Smooth muscle cell (in vitro differentiated cells): ENCODE data around the gene MIGA1. TPM values are rescaled to one million over a fixed set of nuclear protein-coding genes. Genes with fewer than 3 reads are reported as not detected.

ENCODE experiments used
- DNase-seq: peaks from one replicate; lab custom pipeline; 2025; ENCODE audit not compliant: unreplicated experiment; lab: John Stamatoyannopoulos, UW
- H2AFZ ChIP-seq: fragments of 200-600 bp; sonication (generic); 2 replicates; pipeline ENCODE4 v1.6.0; 2016; ENCODE audit warnings: antibody characterized with exemption, low read depth, mild to moderate bottlenecking
- H3F3A ChIP-seq: fragments of 200-600 bp; sonication (generic); 2 replicates; pipeline ENCODE4 v1.6.0; 2017; ENCODE audit warnings: antibody characterized with exemption, low read depth
- H3K27ac ChIP-seq: fragments of 200-600 bp; sonication (generic); 2 replicates; pipeline ENCODE4 v1.5.1; 2016; ENCODE audit warnings: low read depth, mild to moderate bottlenecking
- H3K27me3 ChIP-seq: fragments of 200-600 bp; sonication (generic); 2 replicates; pipeline ENCODE4 v1.6.1; 2016; ENCODE audit warnings: low read depth, mild to moderate bottlenecking
- H3K36me3 ChIP-seq: fragments of 200-600 bp; sonication (generic); 2 replicates; pipeline ENCODE4 v1.5.1; 2016; ENCODE audit warnings: low read depth
- H3K4me1 ChIP-seq: fragments of 200-600 bp; sonication (generic); 2 replicates; pipeline ENCODE4 v1.5.1; 2016; ENCODE audit warnings: low read depth
- H3K4me2 ChIP-seq: fragments of 200-600 bp; sonication (generic); 2 replicates; pipeline ENCODE4 v1.6.0; 2016; ENCODE audit warnings: mild to moderate bottlenecking
- H3K4me3 ChIP-seq: fragments of 200-600 bp; sonication (generic); 2 replicates; pipeline ENCODE4 v1.5.1; 2016; ENCODE audit warnings: mild to moderate bottlenecking
- H3K79me2 ChIP-seq: fragments of 200-600 bp; sonication (generic); 2 replicates; pipeline ENCODE4 v1.6.0; 2016; ENCODE audit warnings: low read depth, mild to moderate bottlenecking
- H3K9ac ChIP-seq: fragments of 200-600 bp; sonication (generic); 2 replicates; pipeline ENCODE4 v1.6.0; 2016; ENCODE audit warnings: low read depth
- H3K9me3 ChIP-seq: fragments of 200-600 bp; sonication (generic); replicated peaks from 2 replicates; pipeline ENCODE4 v1.5.1; 2016; ENCODE audit warnings: low read depth
- H4K20me1 ChIP-seq: fragments of 200-600 bp; sonication (generic); 2 replicates; pipeline ENCODE4 v1.6.0; 2016; ENCODE audit warnings: low read depth
- WGBS: methylation state at CpG from one replicate; pipeline ENCODE4 v1.1.7; 2016; ENCODE audit warnings: low lambda C conversion rate; 5-methylcytosine and 5-hydroxymethylcytosine counted together
- polyA plus RNA-seq: library from polyadenylated mRNA; unstranded; fragments of >200 nt; fragmentation: Nextera tagmentation; extraction: Ambion mirVana; gene quantifications from 2 replicates; pipeline ENCODE4 v1.2.1, GENCODE V29; 2016
- total RNA-seq: library from RNA; depleted of rRNA; stranded (reverse); fragments of >200 nt; gene quantifications from 2 replicates; pipeline ENCODE4 v1.2.3, GENCODE V29; 2014
- TF ChIP-seq, protein P1 (sequence below): fragments of 200-600 bp; sonication (generic); IDR thresholded peaks from 2 replicates; pipeline ENCODE4 v1.5.1; 2017; ENCODE audit warnings: borderline replicate concordance, mild to moderate bottlenecking, antibody characterized with exemption; ENCODE audit not compliant: insufficient read depth, poor library complexity, severe bottlenecking

The MIGA1 gene, protein sequence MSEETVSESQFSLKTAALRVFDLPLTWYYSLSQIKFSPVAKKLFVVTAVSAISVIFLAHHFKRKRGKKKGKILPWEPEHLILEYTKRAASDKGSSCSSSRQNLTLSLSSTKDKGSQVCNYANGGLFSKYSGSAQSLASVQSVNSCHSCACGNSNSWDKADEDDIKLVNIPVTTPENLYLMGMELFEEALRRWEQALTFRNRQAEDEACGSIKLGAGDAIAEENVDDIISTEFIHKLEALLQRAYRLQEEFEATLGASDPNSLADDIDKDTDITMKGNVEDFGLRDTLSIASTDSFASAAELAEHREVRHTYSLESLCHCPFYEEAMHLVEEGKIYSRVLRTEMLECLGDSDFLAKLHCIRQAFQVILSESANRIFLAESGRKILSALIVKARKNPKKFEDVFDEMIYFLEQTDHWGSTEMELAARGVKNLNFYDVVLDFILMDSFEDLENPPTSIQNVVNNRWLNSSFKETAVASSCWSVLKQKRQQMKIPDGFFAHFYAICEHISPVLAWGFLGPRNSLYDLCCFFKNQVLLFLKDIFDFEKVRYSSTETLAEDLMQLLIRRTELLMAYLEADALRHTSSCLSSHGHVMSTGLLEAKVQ
- total RNA-seq (21.2 and 22.7 TPM in 2 replicates), polyA plus RNA-seq (6.6 and 7.1 TPM in 2 replicates)

- under 1% methylated on average over 35 of the region's 40 CpGs for WGBS
- H3K4me2 ChIP-seq = peak within 1 kb of the TSS; percentile 95
Measured at GRCh38 chr1:77779529-77780281, at the start of gene MIGA1. MIGA1 (plus strand) TSS chr1:77779649; CDS start chr1:77783253, 3,604 bp downstream.

DNA sequence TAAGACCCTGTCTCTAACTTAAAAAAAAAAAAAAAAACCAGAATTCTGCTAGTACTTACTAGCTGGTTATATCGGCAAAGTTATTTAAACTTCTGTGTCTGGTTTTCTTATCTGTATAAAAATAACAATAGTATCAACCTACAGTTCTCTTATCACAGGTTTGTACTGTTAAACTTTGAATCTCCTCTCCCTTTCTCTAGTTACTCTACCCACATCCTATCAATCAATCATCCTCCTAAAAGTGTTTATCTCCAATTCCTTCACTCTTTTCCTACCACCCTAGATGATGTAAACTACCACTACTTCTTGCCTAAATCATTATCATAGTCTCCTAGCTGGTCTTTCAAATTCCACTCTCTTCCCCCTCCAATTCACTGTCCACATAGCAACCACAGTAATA, 47.4 kb upstream of the MIGA1 start:
- no peak for DNase-seq
- Histone ChIP-seq H4K20me1 (no peaks in the 10 kb centered on the region), H3F3A (no peaks in the 10 kb centered on the region), H3K79me2 (no peaks in the 10 kb centered on the region), H2AFZ (no peak overlapping the region), H3K4me3 (no peak overlapping the region), H3K27me3 (no peaks in the 10 kb centered on the region), H3K9me3 (no peaks in the 10 kb centered on the region), H3K4me1 (no peaks in the 10 kb centered on the region), H3K36me3 (peaks cover 12% of the 10 kb centered on the region), H3K4me2 (no peak overlapping the region), H3K27ac (no peak overlapping the region), H3K9ac (no peak overlapping the region)
- WGBS = 100% methylated on average over 1 of the region's 1 CpG
- TF ChIP-seq, protein P1, sequence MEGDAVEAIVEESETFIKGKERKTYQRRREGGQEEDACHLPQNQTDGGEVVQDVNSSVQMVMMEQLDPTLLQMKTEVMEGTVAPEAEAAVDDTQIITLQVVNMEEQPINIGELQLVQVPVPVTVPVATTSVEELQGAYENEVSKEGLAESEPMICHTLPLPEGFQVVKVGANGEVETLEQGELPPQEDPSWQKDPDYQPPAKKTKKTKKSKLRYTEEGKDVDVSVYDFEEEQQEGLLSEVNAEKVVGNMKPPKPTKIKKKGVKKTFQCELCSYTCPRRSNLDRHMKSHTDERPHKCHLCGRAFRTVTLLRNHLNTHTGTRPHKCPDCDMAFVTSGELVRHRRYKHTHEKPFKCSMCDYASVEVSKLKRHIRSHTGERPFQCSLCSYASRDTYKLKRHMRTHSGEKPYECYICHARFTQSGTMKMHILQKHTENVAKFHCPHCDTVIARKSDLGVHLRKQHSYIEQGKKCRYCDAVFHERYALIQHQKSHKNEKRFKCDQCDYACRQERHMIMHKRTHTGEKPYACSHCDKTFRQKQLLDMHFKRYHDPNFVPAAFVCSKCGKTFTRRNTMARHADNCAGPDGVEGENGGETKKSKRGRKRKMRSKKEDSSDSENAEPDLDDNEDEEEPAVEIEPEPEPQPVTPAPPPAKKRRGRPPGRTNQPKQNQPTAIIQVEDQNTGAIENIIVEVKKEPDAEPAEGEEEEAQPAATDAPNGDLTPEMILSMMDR = no peak

More at GRCh38 chr1:77779529-77780281, at the start of gene MIGA1:
- DNase-seq = peak; percentile 24
- H3K27ac ChIP-seq = no peak within 1 kb of the TSS
- H3K36me3 ChIP-seq = no peaks in the 10 kb centered on the region
- H3K4me3 ChIP-seq = peak within 1 kb of the TSS; percentile 98
- peak within 1 kb of the TSS; percentile 100 for H2AFZ ChIP-seq
- H3K9ac ChIP-seq = peak within 1 kb of the TSS; percentile 70
- H3K9me3 ChIP-seq = no peaks in the 10 kb centered on the region
- peaks cover 12% of the 10 kb centered on the region for H4K20me1 ChIP-seq
- H3F3A ChIP-seq = no peaks in the 10 kb centered on the region
- TF ChIP-seq, protein P1 = no peak
- H3K79me2 ChIP-seq = peaks cover 43% of the 10 kb centered on the region
- peaks cover 9% of the 10 kb centered on the region for H3K4me1 ChIP-seq
- no peaks in the 10 kb centered on the region for H3K27me3 ChIP-seq

DNA sequence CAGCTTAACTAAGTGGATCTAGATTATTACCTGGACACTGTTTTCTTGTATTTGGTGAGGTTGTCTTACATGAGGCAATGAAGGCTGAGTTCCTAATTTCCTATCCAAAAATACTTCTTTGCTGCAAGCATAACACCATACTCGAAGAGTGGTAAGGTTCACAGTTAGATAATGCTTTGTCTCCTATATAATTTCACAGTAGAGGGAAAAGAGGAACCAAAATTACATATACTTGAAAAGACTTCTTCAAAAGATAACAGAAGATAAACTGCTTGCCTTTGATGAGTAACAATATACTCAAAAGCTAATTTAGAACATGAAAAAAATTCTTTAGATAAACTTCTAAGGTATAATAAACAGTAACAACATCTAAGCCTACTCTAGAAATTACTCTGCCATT, 40.2 kb upstream of the MIGA1 start:
- peaks cover 28% of the 10 kb centered on the region for H4K20me1 ChIP-seq
- H3K4me1 ChIP-seq = no peaks in the 10 kb centered on the region
- H3K27me3 ChIP-seq = no peaks in the 10 kb centered on the region
- H3K36me3 ChIP-seq = peaks cover 13% of the 10 kb centered on the region
- TF ChIP-seq, protein P1 = no peak
- no peak overlapping the region for H3K4me2 ChIP-seq
- H3F3A ChIP-seq = no peaks in the 10 kb centered on the region
- H3K4me3 ChIP-seq = no peak overlapping the region
- DNase-seq = no peak
- WGBS = 100% methylated on average over 1 of the region's 1 CpG
- no peak overlapping the region for H3K9ac ChIP-seq
- peaks cover 28% of the 10 kb centered on the region for H3K79me2 ChIP-seq
- no peak overlapping the region for H2AFZ ChIP-seq
- H3K27ac ChIP-seq = no peak overlapping the region
- no peaks in the 10 kb centered on the region for H3K9me3 ChIP-seq
